IPS-15b (cell line): Measurements from ENCODE around the gene MXRA7.

Experiments used
- H3K27me3 ChIP-seq: one replicate; pipeline ENCODE4 v1.6.1; 2013; ENCODE audit warnings: low read length; ENCODE audit not compliant: control insufficient read depth, insufficient read depth
- H3K36me3 ChIP-seq: one replicate; pipeline ENCODE4 v1.6.1; 2013; ENCODE audit warnings: low read length; ENCODE audit not compliant: control insufficient read depth, insufficient read depth
- H3K4me1 ChIP-seq: one replicate; pipeline ENCODE4 v1.6.1; 2013; ENCODE audit warnings: mild to moderate bottlenecking, low read length; ENCODE audit not compliant: control insufficient read depth, insufficient read depth
- H3K4me3 ChIP-seq: one replicate; pipeline ENCODE4 v1.5.1; 2013; ENCODE audit warnings: low read depth, low read length
- H3K9ac ChIP-seq: one replicate; pipeline ENCODE4 v1.6.1; 2013; ENCODE audit warnings: low read depth, mild to moderate bottlenecking, low read length
- H3K9me3 ChIP-seq: one replicate; pipeline ENCODE4 v1.6.1; 2013; ENCODE audit warnings: mild to moderate bottlenecking, low read length; ENCODE audit not compliant: control insufficient read depth, insufficient read depth

The MXRA7 gene

GRCh38 chr17:76686538-76687297 is 24.0 kb downstream of the MXRA7 start:
- no peak overlapping the region for H3K4me3 ChIP-seq
- no peaks in the 10 kb centered on the region for H3K9me3 ChIP-seq
- no peak overlapping the region for H3K9ac ChIP-seq
- no peaks in the 10 kb centered on the region for H3K4me1 ChIP-seq
- no peaks in the 10 kb centered on the region for H3K36me3 ChIP-seq
- H3K27me3 ChIP-seq, result no peaks in the 10 kb centered on the region

- H3K4me3 ChIP-seq, result no peak overlapping the region
- no peaks in the 10 kb centered on the region for H3K36me3 ChIP-seq
- H3K9me3 ChIP-seq, result no peaks in the 10 kb centered on the region
- H3K9ac ChIP-seq, result no peak overlapping the region
- no peaks in the 10 kb centered on the region for H3K4me1 ChIP-seq
- H3K27me3 ChIP-seq, result no peaks in the 10 kb centered on the region
Measured at GRCh38 chr17:76685846-76686245, 24.9 kb downstream of the MXRA7 start.

DNA sequence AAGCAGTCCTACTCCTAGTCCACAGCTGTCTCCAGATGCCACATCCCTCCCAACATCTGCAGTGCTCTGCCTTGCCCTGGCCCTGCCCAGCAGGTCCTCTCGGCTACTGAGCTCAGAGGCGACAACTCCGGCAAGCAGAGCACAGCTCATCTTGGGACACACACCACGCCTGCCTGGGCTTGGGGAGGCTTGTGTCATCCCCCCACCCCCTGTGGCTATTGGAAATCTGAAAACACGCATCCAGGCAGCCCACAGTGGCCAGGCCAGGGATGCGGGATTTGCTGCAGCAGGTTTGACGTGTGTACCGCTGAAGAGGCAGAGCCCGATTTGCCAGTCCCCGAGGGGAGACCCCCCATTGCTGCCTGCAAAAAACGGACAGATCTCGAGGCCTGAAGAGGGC is 25.4 kb downstream of the MXRA7 start:
- no peak overlapping the region for H3K9ac ChIP-seq
- H3K36me3 ChIP-seq, result no peaks in the 10 kb centered on the region
- H3K27me3 ChIP-seq, result no peaks in the 10 kb centered on the region
- H3K9me3 ChIP-seq, result no peaks in the 10 kb centered on the region
- H3K4me1 ChIP-seq, result no peaks in the 10 kb centered on the region
- no peak overlapping the region for H3K4me3 ChIP-seq

DNA sequence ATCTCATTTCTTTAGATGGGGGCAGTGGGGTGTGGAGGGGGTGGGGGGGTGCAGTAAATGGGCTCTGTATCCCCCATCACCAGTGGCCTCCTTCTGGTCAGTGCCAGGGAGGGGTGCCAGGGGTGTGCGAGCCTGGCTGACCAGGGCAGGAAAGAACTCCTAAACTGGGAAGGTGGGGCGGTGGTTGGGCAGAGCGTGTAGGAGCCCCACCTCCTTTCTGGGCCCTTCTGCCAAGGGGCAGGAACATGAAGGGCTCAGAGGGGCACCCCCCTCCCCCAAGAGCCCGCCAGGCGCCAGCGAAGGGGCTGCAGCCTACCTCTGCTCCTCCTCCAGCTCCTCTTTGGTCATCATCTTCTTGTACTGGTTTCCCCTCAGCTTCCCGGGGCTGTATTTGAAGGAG is 26.0 kb downstream of the MXRA7 start:
- Histone ChIP-seq H3K9ac (no peak overlapping the region), H3K36me3 (no peaks in the 10 kb centered on the region), H3K4me3 (no peak overlapping the region), H3K4me1 (no peaks in the 10 kb centered on the region), H3K9me3 (no peaks in the 10 kb centered on the region), H3K27me3 (no peaks in the 10 kb centered on the region)

- no peak overlapping the region for H3K4me3 ChIP-seq
- no peaks in the 10 kb centered on the region for H3K9me3 ChIP-seq
- no peak overlapping the region for H3K9ac ChIP-seq
- no peaks in the 10 kb centered on the region for H3K4me1 ChIP-seq
- H3K36me3 ChIP-seq, result no peaks in the 10 kb centered on the region
- H3K27me3 ChIP-seq, result no peaks in the 10 kb centered on the region
Measured at GRCh38 chr17:76683921-76684745, 26.6 kb downstream of the MXRA7 start.

DNA sequence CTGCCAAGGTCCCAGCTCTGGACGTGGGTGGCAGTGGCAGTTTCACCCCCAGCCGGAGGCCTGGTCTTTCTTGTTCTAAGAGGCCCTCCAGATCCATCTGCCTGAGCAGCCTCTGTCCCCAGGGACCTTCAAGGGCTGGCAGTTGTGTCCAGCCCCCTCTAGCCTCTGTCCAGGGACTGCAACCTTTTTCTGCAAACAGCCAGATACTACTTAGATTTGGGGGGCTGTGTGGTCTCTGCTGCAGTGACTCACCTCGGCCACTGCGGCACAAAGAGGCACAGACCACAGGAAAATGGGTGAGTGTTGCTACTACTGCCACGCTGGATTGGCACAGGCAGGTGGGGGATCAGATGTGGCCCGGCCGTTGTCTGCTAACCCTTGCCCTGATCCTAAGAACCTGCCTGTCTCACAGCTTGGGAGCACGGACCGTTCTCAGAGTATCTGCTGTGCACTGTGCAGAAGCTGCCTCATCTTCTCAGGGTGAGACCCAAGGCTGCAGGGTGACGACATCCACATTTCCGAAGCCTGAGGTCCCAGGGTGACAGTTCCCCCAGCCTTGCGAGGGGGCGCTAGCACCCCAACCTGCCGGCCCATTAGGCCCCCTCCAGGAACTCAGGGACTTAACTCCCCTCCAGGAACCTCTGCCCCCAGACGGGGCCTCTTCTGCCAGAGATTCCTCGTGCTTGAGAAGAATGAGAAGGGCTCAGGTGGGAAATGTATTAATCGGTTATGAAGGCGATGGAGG is 27.6 kb downstream of the MXRA7 start:
- no peaks in the 10 kb centered on the region for H3K27me3 ChIP-seq
- no peaks in the 10 kb centered on the region for H3K4me1 ChIP-seq
- no peak overlapping the region for H3K9ac ChIP-seq

DNA sequence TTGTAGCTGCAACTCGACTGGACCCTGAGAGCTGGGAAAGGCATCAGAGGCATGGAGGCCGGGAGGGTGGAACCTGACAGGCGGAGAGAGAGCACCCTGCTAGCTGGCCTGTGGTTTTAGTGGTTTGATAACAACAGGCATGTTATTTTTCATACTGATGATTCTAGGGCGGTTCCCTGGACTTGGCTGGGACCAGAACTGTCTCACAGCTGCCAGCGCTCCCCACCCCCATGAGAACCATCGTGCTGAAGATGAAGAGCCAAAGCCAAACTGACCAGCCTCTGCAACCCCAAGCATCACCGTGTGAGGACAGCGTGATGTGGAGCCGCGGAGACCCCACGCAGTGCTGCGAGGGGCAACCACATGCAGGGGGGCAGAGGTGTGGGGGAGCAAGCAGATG is 28.5 kb downstream of the MXRA7 start:
- no peaks in the 10 kb centered on the region for H3K9me3 ChIP-seq
- no peaks in the 10 kb centered on the region for H3K27me3 ChIP-seq
- H3K36me3 ChIP-seq, result no peaks in the 10 kb centered on the region
- H3K9ac ChIP-seq, result no peak overlapping the region
- H3K4me3 ChIP-seq, result no peak overlapping the region
- no peaks in the 10 kb centered on the region for H3K4me1 ChIP-seq

More for the DNA sequence above, 27.6 kb downstream of the MXRA7 start:
- Histone ChIP-seq H3K36me3 (no peaks in the 10 kb centered on the region), H3K9me3 (no peaks in the 10 kb centered on the region), H3K4me3 (no peak overlapping the region)

- Histone ChIP-seq H3K36me3 (no peaks in the 10 kb centered on the region), H3K4me1 (no peaks in the 10 kb centered on the region), H3K9me3 (no peaks in the 10 kb centered on the region), H3K27me3 (no peaks in the 10 kb centered on the region), H3K4me3 (no peak overlapping the region), H3K9ac (no peak overlapping the region)
Measured at GRCh38 chr17:76681222-76682137, 29.3 kb downstream of the MXRA7 start.

DNA sequence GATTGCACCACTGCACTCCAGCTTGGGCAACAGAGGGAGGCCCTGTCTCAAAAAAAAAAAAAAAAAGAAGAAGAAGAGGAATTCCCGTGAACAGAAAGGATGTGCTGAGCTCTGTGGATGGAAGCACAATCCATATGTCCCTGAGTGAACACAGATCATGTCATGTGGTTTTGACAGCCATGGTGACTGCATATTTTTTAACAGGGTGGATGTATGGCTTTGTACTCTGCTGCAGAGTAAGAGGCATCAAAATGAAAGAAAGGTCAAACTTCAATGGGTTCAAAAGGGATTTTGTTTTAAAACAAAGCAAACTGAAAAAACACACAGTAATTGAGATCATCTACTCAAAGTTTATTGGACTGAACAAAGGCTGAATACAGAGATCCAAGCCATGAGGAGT is 31.5 kb downstream of the MXRA7 start:
- Histone ChIP-seq H3K27me3 (no peaks in the 10 kb centered on the region), H3K36me3 (no peaks in the 10 kb centered on the region), H3K9ac (no peak overlapping the region), H3K4me1 (no peaks in the 10 kb centered on the region), H3K9me3 (no peaks in the 10 kb centered on the region), H3K4me3 (no peak overlapping the region)

DNA sequence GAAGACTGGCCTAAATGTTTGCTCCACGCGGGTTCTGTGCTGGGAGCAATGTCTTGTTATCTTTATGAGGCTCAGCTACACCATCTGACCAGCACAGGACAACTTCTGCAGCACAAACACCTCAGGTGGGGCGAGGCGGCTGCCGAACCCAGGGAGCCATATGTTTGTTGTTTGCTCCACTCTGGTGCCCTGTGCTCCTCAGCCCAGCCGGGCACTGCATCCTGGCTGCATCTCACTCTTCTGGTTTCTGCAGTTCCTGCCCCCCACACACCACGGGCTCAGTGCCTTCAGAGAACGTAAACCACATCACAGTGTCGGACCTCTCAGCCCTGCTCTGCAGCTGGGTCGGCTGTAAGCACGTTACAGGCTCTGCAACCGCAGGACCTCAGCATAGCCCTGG is 32.4 kb downstream of the MXRA7 start:
- Histone ChIP-seq H3K36me3 (no peaks in the 10 kb centered on the region), H3K4me3 (no peak overlapping the region), H3K9ac (no peak overlapping the region), H3K27me3 (no peaks in the 10 kb centered on the region), H3K9me3 (no peaks in the 10 kb centered on the region), H3K4me1 (no peaks in the 10 kb centered on the region)

GRCh38 chr17:76677406-76677805 is 33.4 kb downstream of the MXRA7 start:
- Histone ChIP-seq H3K27me3 (no peaks in the 10 kb centered on the region), H3K4me1 (peaks cover 3% of the 10 kb centered on the region), H3K4me3 (no peak overlapping the region), H3K36me3 (no peaks in the 10 kb centered on the region), H3K9me3 (no peaks in the 10 kb centered on the region), H3K9ac (no peak overlapping the region)
